Mesendoderm (in vitro differentiated cells): ENCODE data around the gene MAP2K3.

Experiments
- DNase-seq: peaks from one replicate; pipeline ENCODE4 v3.0.0; 2013
- H2AK5ac ChIP-seq: 2 replicates; pipeline ENCODE4 v1.6.1; 2013; ENCODE audit warnings: low read length, inconsistent platforms
- H2BK120ac ChIP-seq: 2 replicates; pipeline ENCODE4 v1.6.1; 2013; ENCODE audit warnings: low read depth, mild to moderate bottlenecking, low read length, moderate library complexity, mixed read lengths
- H2BK15ac ChIP-seq: replicated peaks from 2 replicates; pipeline ENCODE4 v1.6.1; 2013; ENCODE audit warnings: low read depth, mild to moderate bottlenecking, moderate library complexity
- H2BK5ac ChIP-seq: 2 replicates; pipeline ENCODE4 v1.6.1; 2013; ENCODE audit warnings: low read length, inconsistent platforms
- H3K18ac ChIP-seq: 2 replicates; pipeline ENCODE4 v1.6.1; 2013; ENCODE audit warnings: mild to moderate bottlenecking, low read length, mixed read lengths
- H3K23ac ChIP-seq: one replicate; pipeline ENCODE4 v1.6.1; 2013; ENCODE audit warnings: low read length
- H3K27ac ChIP-seq: 2 replicates; pipeline ENCODE4 v1.5.1; 2013; ENCODE audit warnings: low read depth, mild to moderate bottlenecking, inconsistent platforms, low read length, moderate library complexity
- H3K27me3 ChIP-seq: 2 replicates; pipeline ENCODE4 v1.6.1; 2013; ENCODE audit warnings: low read length, control low read depth, mild to moderate bottlenecking, inconsistent platforms; ENCODE audit not compliant: insufficient read depth, poor library complexity
- H3K36me3 ChIP-seq: 2 replicates; pipeline ENCODE4 v1.6.1; 2013; ENCODE audit warnings: low read length, inconsistent platforms; ENCODE audit not compliant: control insufficient read depth, insufficient read depth
- H3K4ac ChIP-seq: one replicate; pipeline ENCODE4 v1.6.1; 2013; ENCODE audit warnings: low read depth, mild to moderate bottlenecking, low read length, moderate library complexity
- H3K4me1 ChIP-seq: 2 replicates; pipeline ENCODE4 v1.6.1; 2013; ENCODE audit warnings: low read depth, low read length, inconsistent platforms; ENCODE audit not compliant: control insufficient read depth
- H3K4me2 ChIP-seq: 2 replicates; pipeline ENCODE4 v1.6.1; 2013; ENCODE audit warnings: low read length
- H3K4me3 ChIP-seq: 2 replicates; pipeline ENCODE4 v1.5.1; 2013; ENCODE audit warnings: mild to moderate bottlenecking, low read length
- H3K56ac ChIP-seq: one replicate; pipeline ENCODE4 v1.6.1; 2013; ENCODE audit warnings: low read length
- H3K79me1 ChIP-seq: 2 replicates; pipeline ENCODE4 v1.6.1; 2013; ENCODE audit warnings: low read length, inconsistent platforms
- H3K79me2 ChIP-seq: 2 replicates; pipeline ENCODE4 v1.6.1; 2013; ENCODE audit warnings: mild to moderate bottlenecking, low read length; ENCODE audit not compliant: control insufficient read depth, insufficient read depth
- H3K9ac ChIP-seq: 2 replicates; pipeline ENCODE4 v1.6.1; 2013; ENCODE audit warnings: low read length, inconsistent platforms
- H4K5ac ChIP-seq: one replicate; pipeline ENCODE4 v1.6.1; 2013; ENCODE audit warnings: low read length
- H4K8ac ChIP-seq: one replicate; pipeline ENCODE4 v1.6.1; 2013; ENCODE audit warnings: low read depth, mild to moderate bottlenecking, control low read depth, low read length, moderate library complexity
- WGBS: extraction: QIAGEN DNeasy Blood & Tissue Kit; methylation state at CpG from one replicate; pipeline ENCODE4 v1.1.7; 2013; ENCODE audit warnings: low lambda C conversion rate, missing lambda C conversion rate; ENCODE audit not compliant: insufficient coverage; ENCODE audit errors: extremely low coverage; 5-methylcytosine and 5-hydroxymethylcytosine counted together

MAP2K3 gene

GRCh38 chr17:21352981-21353265 is 68.4 kb downstream of the MAP2K3 start:
- no peak overlapping the region for H2BK5ac ChIP-seq
- no peak overlapping the region for H3K4me3 ChIP-seq
- no peak overlapping the region for H3K4me2 ChIP-seq
- no peak overlapping the region for H2AK5ac ChIP-seq
- no peaks in the 10 kb centered on the region for H3K27me3 ChIP-seq
- H2BK15ac ChIP-seq = no peak overlapping the region
- no peak overlapping the region for H3K9ac ChIP-seq
- H3K79me1 ChIP-seq = no peaks in the 10 kb centered on the region
- no peak overlapping the region for H4K8ac ChIP-seq
- WGBS = no CpG with 5 or more reads among the region's 8 CpGs
- H3K79me2 ChIP-seq = no peaks in the 10 kb centered on the region
- no peak overlapping the region for H3K4ac ChIP-seq
- no peak overlapping the region for H3K23ac ChIP-seq
- no peak for DNase-seq
- H4K5ac ChIP-seq = no peak overlapping the region
- H3K18ac ChIP-seq = no peak overlapping the region
- no peak overlapping the region for H2BK120ac ChIP-seq
- H3K36me3 ChIP-seq = no peaks in the 10 kb centered on the region
- no peak overlapping the region for H3K27ac ChIP-seq
- H3K4me1 ChIP-seq = no peaks in the 10 kb centered on the region
- no peak overlapping the region for H3K56ac ChIP-seq

- no peak overlapping the region for H3K4me2 ChIP-seq
- no peak overlapping the region for H2BK120ac ChIP-seq
- no peak overlapping the region for H3K27ac ChIP-seq
- H4K8ac ChIP-seq = no peak overlapping the region
- no peaks in the 10 kb centered on the region for H3K79me1 ChIP-seq
- H3K56ac ChIP-seq = no peak overlapping the region
- no peaks in the 10 kb centered on the region for H3K36me3 ChIP-seq
- H3K18ac ChIP-seq = no peak overlapping the region
- no peak overlapping the region for H2AK5ac ChIP-seq
- no peak for DNase-seq
- no peak overlapping the region for H3K9ac ChIP-seq
- no peak overlapping the region for H3K23ac ChIP-seq
- H3K4me3 ChIP-seq = no peak overlapping the region
- no peaks in the 10 kb centered on the region for H3K79me2 ChIP-seq
- H2BK5ac ChIP-seq = no peak overlapping the region
- no peak overlapping the region for H3K4ac ChIP-seq
- no peaks in the 10 kb centered on the region for H3K27me3 ChIP-seq
- no peak overlapping the region for H4K5ac ChIP-seq
- H3K4me1 ChIP-seq = no peaks in the 10 kb centered on the region
- WGBS = no CpG with 5 or more reads among the region's 13 CpGs
- H2BK15ac ChIP-seq = no peak overlapping the region
These were observed 69.0 kb downstream of the MAP2K3 start for GRCh38 chr17:21353326-21354010.

- Histone ChIP-seq H3K79me2 (no peaks in the 10 kb centered on the region), H2BK120ac (no peak overlapping the region), H3K27me3 (no peaks in the 10 kb centered on the region), H3K79me1 (no peaks in the 10 kb centered on the region), H3K4me1 (peaks cover 2% of the 10 kb centered on the region), H2BK15ac (no peak overlapping the region), H3K27ac (no peak overlapping the region), H3K9ac (no peak overlapping the region), H3K36me3 (no peaks in the 10 kb centered on the region), H3K4ac (no peak overlapping the region), H3K56ac (no peak overlapping the region), H2AK5ac (no peak overlapping the region), H3K4me2 (no peak overlapping the region), H2BK5ac (no peak overlapping the region), H4K8ac (no peak overlapping the region), H4K5ac (no peak overlapping the region), H3K23ac (no peak overlapping the region), H3K4me3 (no peak overlapping the region), H3K18ac (no peak overlapping the region)
- DNase-seq = no peak
- WGBS = no CpG with 5 or more reads among the region's 13 CpGs
These were observed 70.4 kb downstream of the MAP2K3 start for GRCh38 chr17:21354796-21355385.

GRCh38 chr17:21355586-21355985 is 71.1 kb downstream of the MAP2K3 start:
- WGBS = no CpG with 5 or more reads among the region's 12 CpGs
- DNase-seq = no peak

GRCh38 chr17:21356537-21357127 is 72.1 kb downstream of the MAP2K3 start:
- no peak for DNase-seq
- Histone ChIP-seq H3K56ac (no peak overlapping the region), H3K4me2 (no peak overlapping the region), H3K79me1 (no peaks in the 10 kb centered on the region), H2BK120ac (no peak overlapping the region), H3K27me3 (no peaks in the 10 kb centered on the region), H3K4ac (no peak overlapping the region), H3K36me3 (no peaks in the 10 kb centered on the region), H4K5ac (no peak overlapping the region), H3K79me2 (no peaks in the 10 kb centered on the region), H2AK5ac (no peak overlapping the region), H3K23ac (no peak overlapping the region), H3K27ac (no peak overlapping the region), H3K4me1 (peaks cover 7% of the 10 kb centered on the region), H2BK5ac (no peak overlapping the region), H3K4me3 (no peak overlapping the region), H3K18ac (no peak overlapping the region), H3K9ac (no peak overlapping the region), H4K8ac (no peak overlapping the region), H2BK15ac (no peak overlapping the region)
- WGBS = 100% methylated on average over 2 of the region's 2 CpGs

More at GRCh38 chr17:21355586-21355985, 71.1 kb downstream of the MAP2K3 start:
- Histone ChIP-seq H3K79me1 (no peaks in the 10 kb centered on the region), H3K27ac (no peak overlapping the region), H3K56ac (no peak overlapping the region), H3K18ac (no peak overlapping the region), H2BK5ac (no peak overlapping the region), H3K9ac (no peak overlapping the region), H3K36me3 (no peaks in the 10 kb centered on the region), H3K23ac (no peak overlapping the region), H3K79me2 (no peaks in the 10 kb centered on the region), H3K4me1 (peaks cover 7% of the 10 kb centered on the region), H3K4me2 (no peak overlapping the region), H2BK120ac (no peak overlapping the region), H2BK15ac (no peak overlapping the region), H2AK5ac (no peak overlapping the region), H3K27me3 (no peaks in the 10 kb centered on the region), H3K4ac (no peak overlapping the region), H4K5ac (no peak overlapping the region), H3K4me3 (no peak overlapping the region), H4K8ac (no peak overlapping the region)
